Ectodermal cell (in vitro differentiated cells): Measurements from ENCODE around the gene OGDHL.
"Not testable (repeated sequence)": the region's sequence is repeated elsewhere in the genome, so short reads cannot be mapped to it uniquely, and the experiment has no call there.

ENCODE experiments used
- H3K27ac ChIP-seq: 2 replicates; pipeline ENCODE4 v1.7.0; 2013; ENCODE audit warnings: mild to moderate bottlenecking, low read depth, low read length; ENCODE audit not compliant: insufficient read depth, poor library complexity, severe bottlenecking
- H3K27me3 ChIP-seq: 2 replicates; pipeline ENCODE4 v1.7.0; 2013; ENCODE audit warnings: mild to moderate bottlenecking, low read length; ENCODE audit not compliant: insufficient read depth, control insufficient read depth, poor library complexity, severe bottlenecking
- H3K36me3 ChIP-seq: one replicate; pipeline ENCODE4 v1.7.0; 2013; ENCODE audit warnings: low read length; ENCODE audit not compliant: control insufficient read depth, insufficient read depth
- H3K4me1 ChIP-seq: one replicate; pipeline ENCODE4 v1.7.0; 2013; ENCODE audit warnings: low read length; ENCODE audit not compliant: control insufficient read depth, insufficient read depth
- H3K4me3 ChIP-seq: 2 replicates; pipeline ENCODE4 v1.7.0; 2013; ENCODE audit warnings: low read depth, low read length, control low read depth; ENCODE audit not compliant: insufficient read depth
- H3K9me3 ChIP-seq: 2 replicates; pipeline ENCODE4 v1.7.0; 2013; ENCODE audit warnings: mild to moderate bottlenecking, low read length, moderate library complexity; ENCODE audit not compliant: control insufficient read depth
- whole genome bisulfite sequencing, 2 experiments: methylation state at CpG; one replicate each; pipeline ENCODE4 v1.1.7; 2013; ENCODE audit warnings: missing lambda C conversion rate in 2 of 2; 5-methylcytosine and 5-hydroxymethylcytosine counted together

The OGDHL gene

DNA sequence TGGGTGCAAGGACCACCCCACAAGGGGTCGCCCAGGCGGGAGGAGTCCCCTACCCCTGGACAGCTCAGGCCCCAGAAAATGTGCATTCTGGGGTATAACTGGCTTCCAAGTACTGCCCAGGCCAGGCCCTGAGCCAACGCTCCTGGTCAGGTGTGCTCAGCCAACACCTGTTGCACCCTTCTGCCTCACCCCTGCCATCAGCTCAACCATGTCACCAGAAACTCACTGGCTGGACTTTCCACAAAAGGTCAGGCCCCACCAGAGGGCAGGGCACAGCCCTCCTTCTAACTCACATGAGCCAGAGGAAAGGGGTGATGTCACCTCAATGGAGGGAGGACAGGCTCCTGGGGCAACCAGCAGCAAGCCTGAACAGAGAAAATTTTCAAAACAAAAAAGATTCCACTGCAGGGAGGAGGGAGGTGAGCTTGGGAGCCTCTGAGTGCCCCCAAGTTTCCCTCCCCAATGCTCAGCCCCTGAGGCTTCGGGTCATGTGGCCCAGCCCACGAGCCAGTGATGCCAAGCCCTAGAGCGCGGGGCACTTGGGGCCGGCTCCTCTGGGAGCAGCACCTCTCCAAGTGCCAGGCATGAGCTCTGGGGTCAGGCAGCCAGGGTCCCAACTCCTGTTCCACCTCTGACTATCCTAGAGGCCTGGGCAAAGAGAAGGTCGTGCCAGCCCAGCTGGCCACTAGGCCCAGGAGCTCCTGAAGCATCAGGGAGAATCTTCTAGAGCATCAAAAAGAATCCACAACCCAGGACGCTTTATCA lies 2.2 kb downstream of the OGDHL start:
- 87% methylated on average over 10 of the region's 10 CpGs for WGBS, 2 experiments
- Histone ChIP-seq H3K27ac (no peak overlapping the region), H3K9me3 (no peaks in the 10 kb centered on the region), H3K4me3 (no peak overlapping the region), H3K27me3 (peaks cover 26% of the 10 kb centered on the region), H3K4me1 (no peaks in the 10 kb centered on the region), H3K36me3 (no peaks in the 10 kb centered on the region)

- WGBS, 2 experiments: 92 to 94% methylated on average over 15 of the region's 15 CpGs
- no peaks in the 10 kb centered on the region for H3K36me3 ChIP-seq
- H3K27me3 ChIP-seq: peaks cover 24% of the 10 kb centered on the region
- H3K27ac ChIP-seq: no peak overlapping the region
- H3K9me3 ChIP-seq: no peaks in the 10 kb centered on the region
- no peak overlapping the region for H3K4me3 ChIP-seq
- no peaks in the 10 kb centered on the region for H3K4me1 ChIP-seq
Observed at GRCh38 chr10:49758249-49758930, 3.7 kb downstream of the OGDHL start.

- Histone ChIP-seq H3K27me3 (peaks cover 8% of the 10 kb centered on the region), H3K9me3 (no peaks in the 10 kb centered on the region), H3K4me1 (no peaks in the 10 kb centered on the region), H3K27ac (no peak overlapping the region), H3K4me3 (no peak overlapping the region), H3K36me3 (no peaks in the 10 kb centered on the region)
- 92 to 94% methylated on average over 6 of the region's 6 CpGs for WGBS, 2 experiments
Observed at GRCh38 chr10:49756641-49757040, 5.5 kb downstream of the OGDHL start.

GRCh38 chr10:49756031-49756430 lies 6.1 kb downstream of the OGDHL start:
- H3K4me1 ChIP-seq: no peaks in the 10 kb centered on the region
- H3K9me3 ChIP-seq: no peaks in the 10 kb centered on the region
- H3K27ac ChIP-seq: no peak overlapping the region
- WGBS, 2 experiments: 94 to 100% methylated on average over 3 of the region's 3 CpGs
- no peak overlapping the region for H3K4me3 ChIP-seq
- H3K36me3 ChIP-seq: no peaks in the 10 kb centered on the region
- peaks cover 2% of the 10 kb centered on the region for H3K27me3 ChIP-seq

DNA sequence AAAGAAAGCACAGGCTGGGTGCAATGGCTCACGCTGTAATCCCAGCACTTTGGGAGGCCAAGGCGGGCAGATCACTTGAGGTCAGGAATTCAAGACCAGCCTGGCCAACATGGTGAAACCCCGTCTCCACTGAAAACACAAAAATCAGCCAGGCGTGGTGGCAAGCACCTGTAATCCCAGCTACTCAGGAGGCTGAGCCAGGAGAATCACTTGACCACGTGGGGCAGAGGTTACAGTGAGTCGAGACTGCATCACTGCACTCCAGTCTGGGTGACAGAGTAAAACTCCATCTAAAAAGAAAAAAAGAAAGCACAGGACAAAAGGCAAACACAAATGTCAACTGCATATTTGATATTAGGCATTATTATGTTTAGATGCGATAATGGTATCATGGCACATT lies 7.2 kb downstream of the OGDHL start:
- not testable (repeated sequence) for H3K27ac ChIP-seq, H3K27me3 ChIP-seq, H3K36me3 ChIP-seq, H3K4me3 ChIP-seq, H3K9me3 ChIP-seq, H3K4me1 ChIP-seq
- WGBS, 2 experiments: 86 to 87% methylated on average over 6 to 7 of the region's 7 CpGs

DNA sequence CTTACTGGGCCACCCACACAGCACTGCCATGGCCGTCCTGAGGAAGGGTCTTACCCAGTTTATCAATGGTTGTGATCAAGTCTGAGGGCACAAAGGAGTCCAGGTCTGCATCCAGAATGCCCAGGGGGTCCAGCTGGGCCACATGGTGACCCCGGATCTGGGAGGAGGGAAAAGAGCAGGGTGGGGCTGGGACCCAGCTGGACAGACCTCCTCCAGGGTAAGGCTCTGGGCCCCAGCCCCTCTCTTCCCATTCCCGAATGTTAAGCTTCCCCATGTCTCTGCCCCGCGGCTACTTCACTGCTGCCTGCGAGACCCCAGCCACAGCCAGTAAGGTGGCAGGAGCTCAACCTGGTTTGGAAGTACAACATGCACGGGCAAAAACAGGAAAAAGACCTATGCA lies 9.5 kb downstream of the OGDHL start:
- no peaks in the 10 kb centered on the region for H3K4me1 ChIP-seq
- no peak overlapping the region for H3K4me3 ChIP-seq
- H3K27ac ChIP-seq: no peak overlapping the region
- no peaks in the 10 kb centered on the region for H3K27me3 ChIP-seq
- H3K9me3 ChIP-seq: no peaks in the 10 kb centered on the region
- WGBS, 2 experiments: 94% methylated on average over 7 of the region's 7 CpGs
- no peaks in the 10 kb centered on the region for H3K36me3 ChIP-seq

- WGBS, 2 experiments: 92% methylated on average over 20 of the region's 20 CpGs
- Histone ChIP-seq H3K27ac (no peak overlapping the region), H3K9me3 (no peaks in the 10 kb centered on the region), H3K4me1 (no peaks in the 10 kb centered on the region), H3K36me3 (no peaks in the 10 kb centered on the region), H3K4me3 (no peak overlapping the region), H3K27me3 (no peaks in the 10 kb centered on the region)
Observed at GRCh38 chr10:49751636-49752510, 10.2 kb downstream of the OGDHL start.

DNA sequence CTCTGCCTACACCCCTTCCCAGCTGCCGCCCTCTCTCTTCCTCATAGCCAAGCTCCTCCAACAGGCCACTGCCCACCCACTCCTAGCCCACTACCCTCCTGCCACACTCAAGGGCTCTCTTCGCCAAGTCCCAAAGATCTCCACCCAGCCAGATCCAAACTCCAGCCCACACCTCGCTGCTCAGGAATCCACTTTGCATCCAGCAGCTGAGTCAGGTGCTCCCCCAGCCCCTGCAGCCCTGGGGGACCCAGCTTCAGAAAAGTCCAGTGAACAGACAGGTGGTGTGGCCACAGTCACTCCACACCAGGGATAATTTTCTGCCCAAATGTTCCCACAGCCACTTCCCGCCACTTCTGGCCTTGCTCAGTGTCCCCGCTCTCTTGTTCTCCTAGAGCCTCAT lies 10.9 kb downstream of the OGDHL start:
- Histone ChIP-seq H3K9me3 (no peaks in the 10 kb centered on the region), H3K27ac (no peak overlapping the region), H3K36me3 (no peaks in the 10 kb centered on the region), H3K27me3 (no peaks in the 10 kb centered on the region), H3K4me3 (no peak overlapping the region), H3K4me1 (no peaks in the 10 kb centered on the region)
- 92 to 93% methylated on average over 5 of the region's 5 CpGs for WGBS, 2 experiments

- Histone ChIP-seq H3K27me3 (no peaks in the 10 kb centered on the region), H3K27ac (no peak overlapping the region), H3K9me3 (no peaks in the 10 kb centered on the region), H3K36me3 (no peaks in the 10 kb centered on the region), H3K4me1 (no peaks in the 10 kb centered on the region), H3K4me3 (no peak overlapping the region)
- 93 to 94% methylated on average over 9 of the region's 9 CpGs for WGBS, 2 experiments
Observed at GRCh38 chr10:49750546-49750945, 11.6 kb downstream of the OGDHL start.
